ENCODE measurements around the gene CNKSR3. TPM values are rescaled to one million over a fixed set of nuclear protein-coding genes. Genes with fewer than 3 reads are reported as not detected.

Gene CNKSR3
- total RNA-seq, 4 donors from 2014 or later: 10.4 to 23.9 (median 19.6) TPM

DNA sequence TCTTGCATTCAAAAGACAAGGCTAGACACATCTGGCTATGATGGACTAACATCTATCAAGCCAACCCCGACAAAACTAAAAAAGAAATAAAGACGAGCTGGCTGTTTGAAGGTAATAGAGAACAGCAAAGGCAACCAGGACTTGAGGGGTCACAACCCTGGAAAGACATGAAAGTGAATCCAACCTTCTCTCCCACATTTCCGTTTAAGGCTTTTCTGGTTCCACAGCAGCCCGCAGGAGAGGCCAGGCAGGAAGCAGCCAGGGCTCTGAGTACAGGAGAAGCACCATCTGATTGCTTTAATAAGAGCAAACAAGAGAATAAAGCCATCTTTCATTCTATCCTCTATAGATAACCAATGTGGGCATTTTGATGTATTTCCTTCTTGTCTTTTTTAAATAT, 14.3 kb downstream of the CNKSR3 start:
- Histone ChIP-seq H3K4me1 (peaks cover 21 to 82% (median 59%) of the 10 kb centered on the region in 4 donors), H3K27me3 (no peaks in the 10 kb centered on the region), H3K4me3 (no peak overlapping the region), H3K36me3 (no peaks in the 10 kb centered on the region), H3K27ac (replicated peaks in 1 of 4) (peak overlapping the region in 2 of 4 donors; percentile 17 to 32), H3K9me3 (no peaks in the 10 kb centered on the region)
- no peak for TF ChIP-seq POLR2AphosphoS5 (IDR thresholded peaks at IDR 0.05)
- no peak for TF ChIP-seq CTCF (IDR thresholded peaks at IDR 0.05)
- TF ChIP-seq EP300 (IDR thresholded peaks at IDR 0.05): no peak
- TF ChIP-seq POLR2A (IDR thresholded peaks at IDR 0.05; ENCODE audit: low read depth): no peak
- DNase-seq (ENCODE audit: extremely low spot score): no peak
- WGBS: 80% methylated on average over 4 of the region's 4 CpGs
- intact Hi-C loops (cut with DNase I): no loop called here

DNA sequence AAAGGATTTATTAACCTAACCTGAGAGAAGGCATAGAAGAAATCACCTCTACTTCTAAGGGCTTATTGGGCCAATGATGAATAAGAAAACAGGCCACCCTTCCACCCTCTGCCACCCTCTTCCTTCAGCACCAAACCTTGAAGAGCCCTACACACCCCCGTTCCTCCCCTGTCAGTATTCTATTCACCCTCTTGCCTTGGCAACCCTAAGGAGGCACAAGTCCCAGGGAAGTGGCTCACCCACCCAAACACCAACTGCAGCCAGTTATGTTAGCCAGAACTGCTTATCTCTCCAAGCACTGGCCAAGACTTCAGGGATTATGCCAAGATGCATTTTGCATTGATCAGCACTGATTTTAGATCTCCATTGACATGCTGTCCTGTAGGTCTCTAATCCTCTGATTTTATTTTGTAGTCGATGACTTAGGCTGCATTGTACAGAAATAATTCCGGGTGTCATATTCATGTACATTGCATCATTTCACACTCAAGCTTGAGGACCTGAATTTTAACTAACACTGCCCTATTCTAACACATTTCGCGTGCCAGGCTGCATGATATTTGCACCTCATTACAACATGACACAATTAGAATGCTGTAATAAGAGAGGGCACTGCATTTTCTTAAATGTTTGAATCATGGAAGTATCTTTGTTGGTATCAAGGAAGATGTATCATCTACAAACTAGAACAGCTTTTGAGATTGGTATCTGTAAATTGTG, 15.7 kb downstream of the CNKSR3 start:
- Histone ChIP-seq H3K4me1 (peaks cover 12 to 82% (median 57%) of the 10 kb centered on the region in 4 donors), H3K9me3 (no peaks in the 10 kb centered on the region), H3K27ac (replicated peaks in 1 of 4) (no peak overlapping the region), H3K36me3 (no peaks in the 10 kb centered on the region), H3K27me3 (no peaks in the 10 kb centered on the region), H3K4me3 (no peak overlapping the region)
- no peak for TF ChIP-seq POLR2A (IDR thresholded peaks at IDR 0.05; ENCODE audit: low read depth)
- no peak for TF ChIP-seq EP300 (IDR thresholded peaks at IDR 0.05)
- no peak for DNase-seq (ENCODE audit: extremely low spot score)
- WGBS: 83% methylated on average over 5 of the region's 5 CpGs
- intact Hi-C loops (cut with DNase I): no loop called here

DNA sequence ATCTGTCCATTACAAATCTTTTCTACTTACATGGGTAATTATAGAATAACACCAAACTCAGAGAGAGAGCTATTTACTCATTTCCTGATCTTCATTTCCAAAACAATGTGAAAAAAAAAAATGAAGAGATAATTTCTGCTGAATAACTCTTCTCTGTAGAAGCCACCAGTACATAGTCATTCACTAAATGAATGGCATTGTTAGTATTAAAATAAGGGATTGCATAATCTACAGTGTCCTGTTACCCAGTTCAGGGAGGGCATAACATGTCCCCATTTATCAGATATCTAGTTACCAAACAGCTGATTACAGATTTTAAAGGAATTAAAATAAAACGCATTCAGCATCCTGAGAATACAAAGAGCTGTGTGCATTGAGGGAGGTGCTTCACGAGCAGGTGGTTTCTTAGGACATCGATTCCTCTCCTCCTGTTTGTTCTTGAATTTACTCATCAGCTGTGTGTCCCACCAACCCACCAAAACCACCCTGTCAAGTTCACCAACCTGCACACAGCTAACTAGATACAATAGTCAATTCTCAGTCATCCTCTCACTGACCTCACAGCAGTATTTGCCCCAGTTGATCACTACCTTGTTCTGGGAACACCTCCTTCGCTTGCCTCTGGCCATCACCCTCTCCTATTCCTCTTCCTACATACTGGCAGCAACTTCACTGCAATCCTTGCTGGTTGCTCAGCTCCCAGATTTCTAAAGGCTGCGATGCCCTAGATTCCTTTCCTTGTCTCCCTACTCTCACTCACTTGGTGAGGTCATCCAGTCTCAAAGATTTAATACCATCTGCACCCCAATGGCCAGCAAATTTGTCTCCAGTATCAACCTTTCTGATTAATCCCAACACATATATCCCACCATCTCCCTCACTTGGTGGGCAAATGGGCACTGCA, 18.7 kb downstream of the CNKSR3 start:
- H3K27ac ChIP-seq (replicated peaks in 1 of 4): peak overlapping the region in 1 of 4 donors; percentile 24
- H3K9me3 ChIP-seq: no peaks in the 10 kb centered on the region
- H3K4me3 ChIP-seq: no peak overlapping the region
- H3K36me3 ChIP-seq: no peaks in the 10 kb centered on the region
- H3K27me3 ChIP-seq: no peaks in the 10 kb centered on the region
- no peak for TF ChIP-seq POLR2AphosphoS5 (IDR thresholded peaks at IDR 0.05)
- no peak for TF ChIP-seq CTCF (IDR thresholded peaks at IDR 0.05)
- TF ChIP-seq POLR2A (IDR thresholded peaks at IDR 0.05; ENCODE audit: low read depth): no peak
- no peak for TF ChIP-seq EP300 (IDR thresholded peaks at IDR 0.05)
- intact Hi-C loops (cut with DNase I): no loop called here
- WGBS: 87% methylated on average over 5 of the region's 5 CpGs
- H3K4me1 ChIP-seq: peaks cover 16 to 93% (median 74%) of the 10 kb centered on the region in 4 donors
- DNase-seq (ENCODE audit: extremely low spot score): no peak

DNA sequence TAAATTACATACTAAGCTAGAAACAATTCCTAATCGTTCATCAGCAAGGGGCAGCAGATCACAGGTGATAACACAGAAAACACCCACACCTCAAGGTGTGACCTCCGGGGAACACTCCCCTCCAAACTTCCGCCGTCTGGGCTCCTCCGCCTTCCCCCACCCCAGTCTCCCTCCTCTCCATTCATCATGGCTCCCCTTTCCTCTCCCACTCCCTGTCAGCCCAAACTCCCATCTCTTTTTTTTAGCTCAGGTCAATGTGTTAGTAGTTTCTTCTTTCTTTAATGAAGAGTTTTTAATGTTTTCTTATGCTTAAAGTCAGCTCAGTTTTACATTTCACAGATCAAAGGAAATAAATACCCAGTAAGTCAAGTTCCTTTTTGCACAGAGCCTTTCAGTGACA, 20.7 kb downstream of the CNKSR3 start:
- H3K36me3 ChIP-seq: no peaks in the 10 kb centered on the region
- H3K27ac ChIP-seq (replicated peaks in 1 of 4): peak overlapping the region in 3 of 4 donors; percentile 22 to 74 (median 57)
- H3K4me1 ChIP-seq: peaks cover 18 to 90% (median 72%) of the 10 kb centered on the region in 4 donors
- intact Hi-C loops (cut with DNase I): no loop called here
- H3K27me3 ChIP-seq: no peaks in the 10 kb centered on the region
- WGBS: 90% methylated on average over 5 of the region's 5 CpGs
- no peak overlapping the region for H3K4me3 ChIP-seq
- TF ChIP-seq POLR2AphosphoS5 (IDR thresholded peaks at IDR 0.05) (no peak), CTCF (IDR thresholded peaks at IDR 0.05) (no peak), POLR2A (IDR thresholded peaks at IDR 0.05; ENCODE audit: low read depth) (no peak), EP300 (IDR thresholded peaks at IDR 0.05) (no peak)
- DNase-seq (ENCODE audit: extremely low spot score): no peak
- H3K9me3 ChIP-seq: no peaks in the 10 kb centered on the region
